Endothelial cell of umbilical vein (primary cell): ENCODE results near the gene SUMO2. TPM values are rescaled to one million over a fixed set of nuclear protein-coding genes. Genes with fewer than 3 reads are reported as not detected.

ENCODE experiments used
- BruUV-seq: library from RNA; stranded (reverse); fragments of 400-500 nt; replicated peaks from 2 replicates; lab custom pipeline; 2021; lab: Mats Ljungman, UMichigan
- CTCF ChIA-PET: fragments of 300-600, 350-600 bp; sonication (Branson Sonifier 250); formaldehyde crosslinking; loops from one replicate; lab custom pipeline; 2021; ENCODE audit warnings: antibody characterized with exemption, inconsistent platforms; lab: Charles Lee
- POLR2A ChIA-PET: fragments of 300-600, 350-600 bp; sonication (Branson Sonifier 250); formaldehyde crosslinking; loops from one replicate; lab custom pipeline; 2021; ENCODE audit warnings: antibody characterized with exemption, inconsistent platforms; lab: Charles Lee
- DNase-seq: peaks from one replicate; pipeline ENCODE4 v3.0.0-alpha.2; 2011; ENCODE audit warnings: low read depth, low spot score
- FAIRE-seq: peaks from 2 replicates; lab custom pipeline; 2011; peaks lifted over from hg19 to GRCh38; lab: Jason Lieb, UNC
- H2AFZ ChIP-seq: 2 replicates; pipeline ENCODE4 v1.6.0; 2012; ENCODE audit warnings: low read depth, low read length, control low read depth, inconsistent platforms
- H3K27ac ChIP-seq: 2 replicates; pipeline ENCODE4 v1.5.1; 2011; ENCODE audit warnings: low read depth, mild to moderate bottlenecking, control low read depth, low read length, moderate library complexity; ENCODE audit not compliant: insufficient read depth
- H3K27me3 ChIP-seq, 2 experiments: 2 replicates each; pipeline versions ENCODE4 v1.6.0 to v1.6.1; 2011; ENCODE audit warnings: low read length in 2 of 2, mixed read lengths in 1 of 2; ENCODE audit not compliant: control insufficient read depth in 2 of 2, insufficient read depth in 2 of 2
- H3K36me3 ChIP-seq, 2 experiments: 2 replicates in 1 of 2; 3 replicates in 1 of 2; pipeline ENCODE4 v1.5.1; 2011; ENCODE audit warnings: low read length in 2 of 2, mild to moderate bottlenecking in 1 of 2, moderate library complexity in 1 of 2; ENCODE audit not compliant: control insufficient read depth in 2 of 2, insufficient read depth in 2 of 2; ENCODE audit errors: extremely low read depth in 1 of 2
- H3K4me1 ChIP-seq: 3 replicates; pipeline ENCODE4 v1.5.1; 2011; ENCODE audit warnings: mild to moderate bottlenecking, low read length; ENCODE audit not compliant: control insufficient read depth, insufficient read depth; ENCODE audit errors: extremely low read depth
- H3K4me2 ChIP-seq: 2 replicates; pipeline ENCODE4 v1.6.1; 2011; ENCODE audit warnings: low read length, control low read depth, mixed read lengths; ENCODE audit not compliant: insufficient read depth
- H3K4me3 ChIP-seq, 3 experiments: fragments of 200-600 bp in 1 of 3; sonication (generic), shearing (Covaris generic) in 1 of 3; replicated peaks in 1 of 3; 2 replicates each; pipeline ENCODE4 v1.5.1; 2011 to 2016; ENCODE audit warnings: control low read depth in 3 of 3, low read length in 3 of 3, mild to moderate bottlenecking in 2 of 3, inconsistent platforms in 1 of 3, low read depth in 1 of 3, moderate library complexity in 1 of 3; ENCODE audit not compliant: insufficient read depth in 1 of 3
- H3K79me2 ChIP-seq: 2 replicates; pipeline ENCODE4 v1.6.0; 2012; ENCODE audit warnings: low read length, inconsistent platforms; ENCODE audit not compliant: control insufficient read depth, insufficient read depth
- H3K9ac ChIP-seq: replicated peaks from 2 replicates; pipeline ENCODE3; 2011; ENCODE audit warnings: low read length, control low read depth; ENCODE audit not compliant: insufficient read depth; ENCODE audit errors: extremely low read depth
- H3K9me1 ChIP-seq: replicated peaks from 3 replicates; pipeline ENCODE4 v1.6.0; 2011; ENCODE audit warnings: mild to moderate bottlenecking, low read length; ENCODE audit not compliant: control insufficient read depth, insufficient read depth; ENCODE audit errors: extremely low read depth
- H3K9me3 ChIP-seq: replicated peaks from 2 replicates; pipeline ENCODE4 v1.5.1; 2012; ENCODE audit warnings: low read length, inconsistent platforms; ENCODE audit not compliant: control insufficient read depth, insufficient read depth
- H4K20me1 ChIP-seq: replicated peaks from 2 replicates; pipeline ENCODE3; 2011; ENCODE audit warnings: mild to moderate bottlenecking, low read length; ENCODE audit not compliant: control insufficient read depth, insufficient read depth; ENCODE audit errors: extremely low read depth
- EZH2 ChIP-seq: IDR thresholded peaks from 2 replicates; pipeline ENCODE4 v1.6.1; 2012; ENCODE audit warnings: borderline replicate concordance, low read depth, mild to moderate bottlenecking, moderate library complexity, low read length, inconsistent platforms; ENCODE audit not compliant: severe bottlenecking
- FOS ChIP-seq: IDR thresholded peaks from 2 replicates; pipeline ENCODE4 v1.6.1; 2011; ENCODE audit warnings: mild to moderate bottlenecking, low read length, moderate library complexity, borderline replicate concordance; ENCODE audit not compliant: insufficient read depth
- GATA2 ChIP-seq: IDR thresholded peaks from 2 replicates; pipeline ENCODE4 v1.7.0; 2011; ENCODE audit warnings: low read depth, mild to moderate bottlenecking, moderate library complexity, mixed read lengths, low read length; ENCODE audit not compliant: insufficient read length, insufficient read depth
- JUN ChIP-seq: IDR thresholded peaks from 2 replicates; pipeline ENCODE4 v1.6.1; 2011; ENCODE audit warnings: borderline replicate concordance, low read depth; ENCODE audit not compliant: insufficient read length, insufficient read depth
- MYC ChIP-seq: IDR thresholded peaks from one replicate; pipeline ENCODE4 v1.6.1; 2011; ENCODE audit warnings: mild to moderate bottlenecking, low read depth, low read length
- POLR2A ChIP-seq: IDR thresholded peaks from 2 replicates; pipeline ENCODE4 v1.6.1; 2012; ENCODE audit warnings: low read depth, mild to moderate bottlenecking, control low read depth, low read length
- POLR2AphosphoS5 ChIP-seq: IDR thresholded peaks from 2 replicates; pipeline ENCODE4 v1.6.1; 2012; ENCODE audit warnings: low read depth, mild to moderate bottlenecking, control low read depth, low read length, moderate library complexity; ENCODE audit not compliant: insufficient read depth
- dilution Hi-C: fragments of 300-500 bp; cut with MboI; formaldehyde crosslinking; loops from one replicate; pipeline ENCODE4 v1.15.0; 2019; ENCODE audit warnings: low sequenced_read_pairs; ENCODE audit not compliant: extremely low pct_ligation_motif_present
- intact Hi-C: fragments of 100-400 bp; cut with micrococcal nuclease; formaldehyde crosslinking; loops from one replicate; pipeline ENCODE4 v1.10.0; 2022
- polyA plus RNA-seq, 4 experiments: library from polyadenylated mRNA; depleted of rRNA in 3 of 4; stranded (reverse) in 3 of 4; unstranded in 1 of 4; fragments of >200 nt; gene quantifications; 2 replicates each; pipeline versions ENCODE4 v1.2.1 to v1.2.3, GENCODE V29; 2011 to 2012; ENCODE audit warnings: missing spikeins in 1 of 4
- total RNA-seq: library from RNA; stranded (reverse); gene quantifications from 2 replicates; pipeline ENCODE4 v1.2.3, GENCODE V29; 2021
- TF ChIP-seq, protein P1 (sequence below): IDR thresholded peaks from 2 replicates; pipeline ENCODE4 v1.6.1; 2011; ENCODE audit not compliant: insufficient read depth, insufficient read length
- TF ChIP-seq, protein P2 (sequence below), 2 donors: IDR thresholded peaks; 1 replicate in 1 of 2; 2 replicates in 1 of 2; pipeline ENCODE4 v1.5.1; 2011; ENCODE audit warnings: low read length in 2 of 2, mild to moderate bottlenecking in 2 of 2, moderate library complexity in 2 of 2, control low read depth in 1 of 2, inconsistent platforms in 1 of 2, low read depth in 1 of 2; ENCODE audit not compliant: insufficient read depth in 1 of 2; ENCODE audit errors: extremely low read depth in 1 of 2

The SUMO2 gene
- total and polyA plus RNA-seq, 2 donors (not counting 3 experiments of a cell fraction or from before 2014, with no cell fraction given) = 75.6 to 437 TPM

GRCh38 chr17:75118307-75118706 is 64.5 kb downstream of the SUMO2 start:
- TF ChIP-seq MYC = no peak
- TF ChIP-seq, protein P1, sequence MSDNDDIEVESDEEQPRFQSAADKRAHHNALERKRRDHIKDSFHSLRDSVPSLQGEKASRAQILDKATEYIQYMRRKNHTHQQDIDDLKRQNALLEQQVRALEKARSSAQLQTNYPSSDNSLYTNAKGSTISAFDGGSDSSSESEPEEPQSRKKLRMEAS = no peak
- TF ChIP-seq POLR2A = no peak
- no peak for TF ChIP-seq EZH2
- no peak for TF ChIP-seq FOS
- no peak for TF ChIP-seq GATA2
- TF ChIP-seq, protein P2, sequence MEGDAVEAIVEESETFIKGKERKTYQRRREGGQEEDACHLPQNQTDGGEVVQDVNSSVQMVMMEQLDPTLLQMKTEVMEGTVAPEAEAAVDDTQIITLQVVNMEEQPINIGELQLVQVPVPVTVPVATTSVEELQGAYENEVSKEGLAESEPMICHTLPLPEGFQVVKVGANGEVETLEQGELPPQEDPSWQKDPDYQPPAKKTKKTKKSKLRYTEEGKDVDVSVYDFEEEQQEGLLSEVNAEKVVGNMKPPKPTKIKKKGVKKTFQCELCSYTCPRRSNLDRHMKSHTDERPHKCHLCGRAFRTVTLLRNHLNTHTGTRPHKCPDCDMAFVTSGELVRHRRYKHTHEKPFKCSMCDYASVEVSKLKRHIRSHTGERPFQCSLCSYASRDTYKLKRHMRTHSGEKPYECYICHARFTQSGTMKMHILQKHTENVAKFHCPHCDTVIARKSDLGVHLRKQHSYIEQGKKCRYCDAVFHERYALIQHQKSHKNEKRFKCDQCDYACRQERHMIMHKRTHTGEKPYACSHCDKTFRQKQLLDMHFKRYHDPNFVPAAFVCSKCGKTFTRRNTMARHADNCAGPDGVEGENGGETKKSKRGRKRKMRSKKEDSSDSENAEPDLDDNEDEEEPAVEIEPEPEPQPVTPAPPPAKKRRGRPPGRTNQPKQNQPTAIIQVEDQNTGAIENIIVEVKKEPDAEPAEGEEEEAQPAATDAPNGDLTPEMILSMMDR (IDR thresholded peaks at IDR 0.05; ENCODE audit: extremely low read depth in 1 of 2, insufficient read depth in 1 of 2, low read depth in 1 of 2, low read length in 2 of 2) = no peak
- TF ChIP-seq JUN = no peak
- TF ChIP-seq POLR2AphosphoS5 = no peak
- Histone ChIP-seq H3K27me3 (no peaks in the 10 kb centered on the region), H3K4me3 (no peak overlapping the region), H3K4me1 (peaks cover 7% of the 10 kb centered on the region), H3K4me2 (no peak overlapping the region), H4K20me1 (no peaks in the 10 kb centered on the region), H3K9me3 (no peaks in the 10 kb centered on the region), H3K79me2 (no peaks in the 10 kb centered on the region), H3K9me1 (no peaks in the 10 kb centered on the region), H3K27ac (no peak overlapping the region), H3K36me3 (peaks cover 2 to 3% of the 10 kb centered on the region in 2 experiments), H3K9ac (no peak overlapping the region), H2AFZ (no peak overlapping the region)
- intact Hi-C loops = no loop called here
- dilution Hi-C loops = no loop called here
- BruUV-seq = no TSS peak
- FAIRE-seq (no peak), DNase-seq (no peak)
- ChIA-PET CTCF (interaction anchor here (1.2 to 5.5 kb wide), 4 partner anchors 7 to 84 kb away, joined by 3 to 257 read pairs (median 47); partner anchors contain the start of gene NUP85), POLR2A (no interaction called here)
